DMS79 treated with DMSO at 0.1 percent for 48 hours (cell line): ENCODE measurements around the gene RCBTB2.
A peak's percentile ranks its signal among the peaks of the same experiment; 100 is the strongest.

Experiments
- DNase-seq: peaks from one replicate; lab custom pipeline; 2025; lab: John Stamatoyannopoulos, UW

Gene RCBTB2

DNA sequence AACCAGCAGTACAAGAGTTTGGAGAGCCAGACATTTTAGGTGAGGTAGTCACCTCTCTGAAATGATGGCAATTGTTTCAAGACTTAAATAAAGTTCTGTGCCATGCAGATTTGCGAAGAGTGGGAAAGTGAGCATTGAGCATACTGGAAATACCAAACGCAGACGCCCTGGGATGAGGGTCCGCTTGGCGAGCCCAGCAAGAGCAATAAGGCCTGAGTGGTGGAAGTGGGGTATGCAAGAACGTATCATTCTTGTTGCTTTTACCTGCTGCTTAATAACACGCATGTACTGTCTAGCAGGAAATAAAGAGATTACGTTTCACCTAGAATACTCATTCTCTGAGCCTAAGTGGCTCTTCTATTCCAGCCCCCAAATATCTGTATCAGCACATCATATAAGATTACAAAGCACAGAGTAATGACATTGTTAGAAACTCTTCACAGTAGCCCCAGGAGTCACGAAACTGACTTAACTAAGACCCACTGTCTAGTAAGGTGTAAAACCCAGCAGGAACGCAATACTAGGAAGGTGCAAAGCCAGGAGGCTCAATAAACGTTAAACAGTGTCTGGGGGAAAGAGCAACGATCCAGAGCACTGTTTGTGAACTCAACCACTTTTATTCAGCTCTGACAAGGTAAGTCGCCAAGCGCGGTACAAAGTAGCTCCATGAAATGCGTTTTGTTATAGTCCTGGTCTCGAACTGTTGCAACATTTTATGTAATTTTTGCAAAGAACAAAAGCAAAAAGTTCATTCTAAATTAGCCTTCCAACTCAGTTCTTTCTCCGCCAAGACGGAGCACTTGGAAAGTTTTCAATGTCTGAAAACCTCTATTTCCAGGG lies 1.2 kb downstream of the RCBTB2 start:
- DNase-seq: peak; percentile 39

DNA sequence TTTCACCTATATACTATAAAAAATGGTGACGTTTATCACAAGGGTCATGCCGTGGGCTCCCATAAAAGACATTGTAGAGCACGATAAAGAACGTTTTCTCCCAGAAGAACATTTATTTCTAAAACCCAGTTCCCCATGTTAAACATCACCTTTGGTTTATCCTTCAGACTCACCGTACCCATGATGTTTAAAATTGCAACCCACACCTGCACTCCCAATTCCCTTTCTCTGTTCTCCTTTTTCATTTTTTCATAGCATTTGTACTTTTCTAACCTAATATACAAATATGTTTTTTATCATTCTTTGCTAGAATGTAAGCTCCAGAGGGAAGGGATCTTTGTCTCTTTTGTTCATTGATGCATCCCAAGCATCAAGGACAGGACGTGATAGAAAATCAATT lies 2.0 kb downstream of the RCBTB2 start:
- no peak for DNase-seq

DNA sequence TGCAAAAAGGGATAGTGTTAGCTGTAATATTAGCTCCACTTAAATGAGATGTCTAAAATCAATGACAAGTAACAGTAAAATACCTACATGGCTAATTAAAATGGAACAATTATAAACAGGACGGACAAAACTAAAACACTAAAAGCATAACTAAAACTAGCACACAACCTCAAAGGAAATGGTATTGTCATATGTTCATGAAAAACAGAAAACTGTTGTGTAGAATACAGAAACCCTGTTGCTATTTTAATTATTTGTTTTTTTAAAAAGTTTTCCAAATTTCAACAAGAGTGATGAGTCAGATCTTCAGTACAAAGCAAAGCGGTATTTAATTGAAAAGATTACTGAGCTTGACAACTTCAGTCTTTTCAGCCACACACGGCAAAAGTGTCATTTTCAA lies 4.2 kb downstream of the RCBTB2 start:
- DNase-seq: no peak

DNA sequence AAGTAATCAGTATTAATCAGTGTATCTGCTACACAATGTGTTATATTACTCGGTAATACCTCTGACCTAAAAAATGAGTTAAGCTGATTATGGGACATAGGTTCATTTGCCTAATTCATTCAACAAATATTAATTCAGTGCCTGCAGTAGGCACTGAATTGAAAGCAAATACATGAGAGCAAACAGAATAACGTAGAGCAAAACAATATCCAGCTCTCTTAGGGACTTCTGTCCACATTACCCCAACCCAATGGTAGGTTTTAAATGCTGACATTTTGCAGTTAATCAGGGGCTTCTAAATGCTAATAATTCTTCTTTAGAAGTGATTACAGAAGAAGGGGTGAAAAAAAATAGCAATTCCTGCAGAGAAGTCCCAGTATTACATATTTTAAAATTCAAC lies 4.9 kb downstream of the RCBTB2 start:
- DNase-seq: no peak

DNA sequence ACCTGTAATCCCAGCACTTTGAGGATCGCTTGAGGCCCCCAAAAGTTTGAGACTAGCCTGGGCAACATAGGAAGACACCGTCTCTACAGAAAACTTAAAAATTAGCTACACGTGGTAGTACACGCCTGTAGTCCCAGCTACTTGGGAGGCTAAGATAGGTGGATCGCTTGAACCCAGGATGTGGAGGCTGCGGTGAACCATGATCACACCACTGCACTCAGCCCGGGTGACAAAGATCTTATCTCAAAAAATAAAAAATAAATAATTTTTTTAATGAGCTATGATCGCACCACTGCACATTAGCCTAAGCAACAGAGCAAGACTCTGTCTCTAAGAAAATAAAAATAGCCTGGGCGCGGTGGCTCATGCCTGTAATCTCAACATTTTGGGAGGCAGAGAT lies 6.6 kb downstream of the RCBTB2 start:
- DNase-seq: no peak

DNA sequence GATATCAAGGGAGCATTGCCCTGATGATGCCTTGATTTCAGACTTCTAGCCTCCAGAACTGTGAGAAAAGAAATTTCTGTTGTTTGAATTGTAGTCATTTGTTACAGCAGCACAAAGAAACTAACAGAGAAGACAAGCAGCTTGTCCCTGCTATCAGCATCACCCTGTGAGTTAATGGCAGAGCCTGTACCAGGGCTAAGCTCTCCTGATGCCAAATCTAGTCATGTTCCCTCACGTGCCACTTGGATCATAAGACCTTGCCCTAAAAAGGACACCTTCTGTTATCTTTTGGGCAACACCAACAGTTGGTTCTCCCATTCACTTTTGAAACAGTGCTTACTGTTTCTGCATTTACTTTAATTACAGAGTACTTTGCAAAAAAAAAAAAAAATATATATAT lies 14.8 kb downstream of the RCBTB2 start:
- no peak for DNase-seq

DNA sequence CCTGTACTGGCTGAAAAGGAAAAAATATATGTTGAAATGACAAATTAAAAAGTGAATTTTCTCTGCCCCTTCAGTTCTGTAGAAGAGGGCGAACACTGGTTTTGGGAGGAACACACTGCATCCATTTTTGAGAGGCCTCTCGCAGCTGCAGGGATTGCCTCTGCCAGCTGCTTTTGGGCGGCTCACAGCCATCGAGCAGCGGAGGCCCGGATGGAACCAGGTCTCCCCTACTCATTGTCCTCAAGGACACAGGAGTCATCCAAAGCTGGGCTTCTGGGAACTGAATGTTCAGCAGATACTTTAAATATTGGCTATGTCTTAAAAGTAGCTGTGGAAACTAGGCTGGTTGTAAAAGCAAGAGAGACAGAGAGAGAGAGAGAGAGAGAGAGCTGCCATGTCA lies 17.1 kb downstream of the RCBTB2 start:
- no peak for DNase-seq

DNA sequence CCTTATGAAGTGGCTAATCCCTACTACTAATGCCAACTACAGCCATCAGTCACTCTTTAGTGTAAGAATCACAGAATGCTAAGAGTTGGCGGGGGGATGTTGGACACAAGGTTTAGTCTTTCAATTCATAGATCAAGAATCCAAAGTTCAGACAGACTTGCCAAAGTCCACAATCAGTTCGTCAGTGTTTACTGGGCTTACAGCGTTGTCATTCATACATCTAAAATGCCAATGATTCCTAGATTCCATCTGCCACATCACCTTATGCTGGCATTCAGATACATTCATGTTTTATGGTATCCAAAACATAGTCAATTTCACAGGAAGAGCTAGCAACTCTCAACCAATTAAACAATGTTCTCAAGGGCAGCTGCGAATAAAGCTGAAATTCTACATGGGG lies 18.1 kb downstream of the RCBTB2 start:
- DNase-seq: no peak

DNA sequence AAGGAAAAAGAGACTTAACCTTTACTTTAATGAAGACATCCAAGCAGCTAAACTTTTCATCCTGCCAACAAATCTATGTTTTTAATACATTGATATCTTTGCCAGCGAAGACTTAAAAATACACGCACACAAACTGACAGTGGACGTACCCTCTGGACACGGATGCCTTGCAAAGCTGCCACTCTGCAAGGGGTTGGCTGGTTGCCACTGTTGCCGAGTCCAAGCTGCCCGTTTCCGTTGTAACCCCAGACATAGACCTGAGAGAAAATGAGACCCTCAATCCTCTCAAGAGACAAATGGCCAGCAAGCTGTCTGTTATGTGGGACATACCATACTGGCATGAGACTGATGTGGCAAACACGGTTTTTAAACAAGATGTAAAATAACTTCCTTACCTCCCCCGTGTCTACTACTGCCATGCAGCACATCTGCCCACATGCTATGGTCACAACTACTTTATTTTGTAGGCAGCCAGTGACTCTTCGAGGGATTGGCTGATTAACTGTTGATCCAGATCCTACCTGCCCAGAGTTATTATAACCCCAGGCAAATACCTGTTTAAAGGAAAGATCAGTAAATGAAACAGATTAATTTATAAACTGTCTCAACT lies 21.2 kb downstream of the RCBTB2 start:
- DNase-seq: no peak

DNA sequence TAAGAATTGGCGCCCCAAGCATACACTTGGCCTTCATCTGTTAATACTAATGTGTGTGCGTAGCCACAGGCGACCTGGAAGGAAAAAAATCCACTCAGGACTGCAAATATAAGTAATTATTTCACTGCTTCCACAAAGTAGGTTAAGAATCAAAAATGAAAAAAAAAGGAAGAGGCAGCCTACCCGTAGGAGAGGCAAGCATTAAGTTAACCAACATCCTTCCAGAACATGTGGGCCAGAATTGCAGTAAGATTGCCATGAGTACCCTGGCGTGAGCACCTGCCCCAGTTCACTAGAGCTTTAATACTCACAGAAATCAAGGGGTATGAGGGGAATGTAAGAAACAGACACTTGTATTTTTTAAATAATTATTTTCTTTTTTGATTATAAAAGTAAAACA lies 22.2 kb downstream of the RCBTB2 start:
- no peak for DNase-seq

DNA sequence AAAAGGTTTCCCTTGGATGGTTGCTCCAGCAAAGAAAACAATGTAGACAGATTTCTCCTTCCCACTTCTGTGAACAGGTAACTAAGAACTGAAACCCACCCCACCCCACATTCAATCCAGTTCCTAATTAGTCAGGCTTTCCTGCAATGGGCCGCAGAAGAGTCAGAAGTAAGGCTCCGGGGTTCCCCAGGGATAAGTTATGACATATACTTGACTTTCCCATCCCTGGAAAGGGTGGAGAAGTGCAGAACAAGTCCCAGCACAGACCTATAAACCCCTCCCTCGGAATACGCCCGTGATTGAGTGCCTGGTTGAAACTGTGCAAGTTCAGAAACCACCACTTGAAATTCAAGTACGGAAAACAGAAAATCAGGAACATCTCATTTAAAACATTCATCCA lies 24.9 kb downstream of the RCBTB2 start:
- DNase-seq: no peak

DNA sequence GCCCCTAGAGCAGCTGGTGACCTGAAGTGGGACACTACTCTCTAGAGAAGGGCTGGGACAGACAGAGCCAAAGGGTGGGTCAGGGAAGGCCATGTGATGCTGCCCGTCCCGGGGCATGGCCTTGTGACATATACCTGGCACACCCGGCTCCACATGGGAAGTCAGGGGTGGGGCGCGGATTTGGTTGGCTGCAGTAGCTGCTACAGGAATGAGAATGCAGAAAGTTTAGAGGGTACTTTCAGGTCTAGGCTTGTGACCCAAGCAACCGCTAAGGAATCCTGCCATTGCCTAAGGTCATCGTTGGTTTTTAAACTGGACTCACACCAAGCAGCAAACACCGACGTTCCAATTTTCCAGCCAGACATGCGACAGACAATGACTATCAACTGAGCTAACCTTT lies 25.9 kb downstream of the RCBTB2 start:
- no peak for DNase-seq

DNA sequence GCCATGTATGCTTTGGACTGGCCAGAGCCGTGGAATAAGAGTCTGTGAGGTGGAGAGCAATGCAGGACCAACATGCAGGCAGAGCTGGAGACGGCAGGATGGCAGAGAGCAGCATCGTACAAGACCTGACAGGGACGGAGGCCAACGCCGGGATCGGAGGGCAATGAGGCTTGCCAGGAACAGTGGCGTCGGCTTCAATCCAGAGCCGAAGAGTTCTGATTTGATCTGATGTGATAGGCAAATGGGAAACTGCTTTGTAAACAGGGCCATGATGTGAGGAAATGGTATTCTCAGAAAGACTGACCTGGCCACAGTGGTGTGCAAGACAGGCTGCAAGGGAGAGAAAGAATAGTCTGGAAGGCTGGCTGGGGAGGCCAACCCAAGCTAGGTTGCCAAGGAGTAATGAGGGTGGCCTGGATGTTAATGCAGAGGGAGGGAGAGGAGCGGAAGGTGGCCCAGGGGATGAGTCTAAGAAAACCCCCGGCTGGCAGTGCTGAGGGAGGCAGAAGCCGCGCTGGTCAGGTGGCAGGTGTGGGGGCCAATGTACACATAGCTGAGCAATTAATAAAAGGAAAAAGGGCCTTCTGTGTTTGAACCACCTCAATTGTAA lies 26.7 kb downstream of the RCBTB2 start:
- no peak for DNase-seq

DNA sequence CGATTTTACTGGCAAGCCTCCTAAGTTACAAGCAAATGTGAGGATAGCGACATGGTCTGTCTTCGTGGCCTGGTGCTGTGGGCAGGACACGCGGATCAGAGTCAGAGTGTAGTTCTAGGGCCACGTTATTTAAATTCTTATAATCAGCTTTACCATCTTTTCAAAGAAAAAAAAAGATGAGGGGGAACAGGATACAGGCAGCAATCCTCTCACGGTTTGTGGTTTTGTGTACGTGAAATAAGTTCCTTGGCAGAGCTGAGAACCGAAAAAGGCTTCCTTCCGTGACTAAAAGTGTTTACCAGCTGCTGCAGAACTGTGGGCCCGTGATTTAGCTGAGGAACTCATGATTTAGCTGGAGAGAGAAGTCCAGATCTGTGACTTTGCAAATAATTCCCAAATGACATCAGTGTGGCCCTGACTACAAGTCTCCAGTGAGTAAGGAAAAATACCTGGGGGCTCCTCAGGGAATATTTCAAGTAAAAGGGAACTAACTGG lies 27.2 kb downstream of the RCBTB2 start:
- DNase-seq: no peak

DNA sequence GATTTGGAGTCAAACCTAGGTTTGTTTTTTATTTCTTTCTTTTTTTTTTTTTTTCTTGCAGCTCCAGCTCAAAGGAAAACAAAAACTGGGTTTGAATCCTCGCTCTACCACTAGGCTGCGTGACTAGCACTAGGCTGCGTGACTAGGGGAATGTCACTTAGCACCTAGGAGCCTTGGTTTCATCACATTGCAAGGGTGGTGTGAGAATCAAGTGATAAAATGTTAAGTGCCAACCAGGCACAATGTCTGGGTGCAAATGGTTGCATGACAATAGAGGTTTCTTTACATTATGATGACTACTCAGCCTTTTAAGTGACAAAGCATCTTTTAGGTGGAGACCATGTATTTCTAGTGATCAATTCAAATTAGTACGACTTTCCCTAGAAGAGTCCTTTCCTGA lies 27.9 kb downstream of the RCBTB2 start:
- no peak for DNase-seq

DNA sequence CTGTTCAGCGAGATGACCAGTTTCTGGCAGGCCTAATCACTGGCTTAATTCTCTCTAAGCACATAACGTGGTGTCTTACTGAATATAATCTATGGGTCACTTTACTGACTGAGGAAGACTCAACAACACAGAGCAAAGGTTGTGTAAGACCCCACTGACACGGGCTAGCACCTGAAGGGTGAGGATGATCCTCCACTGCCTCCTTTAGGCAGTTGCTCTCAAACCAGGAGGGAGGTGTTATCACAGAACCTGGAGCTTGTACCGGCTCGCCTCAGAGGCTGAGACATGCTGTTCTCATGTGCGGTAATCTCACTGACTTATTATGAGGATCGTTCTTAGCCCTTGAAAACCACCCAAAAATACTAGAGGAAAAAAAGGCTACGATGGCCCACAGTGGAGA lies 28.3 kb downstream of the RCBTB2 start:
- DNase-seq: no peak

DNA sequence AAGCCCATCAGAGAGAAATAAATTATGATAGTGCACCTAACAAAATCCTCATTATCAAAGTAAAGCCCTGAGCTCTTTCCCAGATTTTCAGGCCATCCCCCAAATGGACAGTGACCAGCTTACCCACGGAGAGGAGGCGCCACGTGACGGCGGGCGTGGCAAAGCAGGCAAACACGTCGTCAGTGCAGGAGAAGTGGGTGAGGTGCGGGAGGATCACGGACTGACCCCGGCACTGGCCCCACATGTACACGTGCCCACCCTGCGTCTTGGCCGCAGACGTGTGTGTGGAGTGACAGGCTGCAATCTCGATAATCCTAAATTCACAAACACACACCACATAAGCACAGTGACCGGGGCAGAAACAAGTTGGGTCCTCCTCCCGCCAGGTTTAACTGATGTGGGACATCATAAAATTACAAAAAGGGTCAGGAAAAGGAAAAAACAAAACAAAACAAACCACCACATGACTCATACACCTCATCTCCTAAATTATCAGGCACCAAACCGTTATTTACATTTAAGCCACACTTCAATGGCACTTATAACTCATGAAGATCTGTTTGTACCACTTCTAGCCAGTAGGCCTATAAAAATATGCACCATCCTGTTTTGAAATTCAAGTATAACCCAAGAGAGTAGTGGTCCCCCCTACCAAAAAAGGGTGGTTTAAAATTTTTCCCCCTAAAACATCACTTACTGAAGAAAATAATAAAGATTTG lies 30.1 kb downstream of the RCBTB2 start:
- no peak for DNase-seq

DNA sequence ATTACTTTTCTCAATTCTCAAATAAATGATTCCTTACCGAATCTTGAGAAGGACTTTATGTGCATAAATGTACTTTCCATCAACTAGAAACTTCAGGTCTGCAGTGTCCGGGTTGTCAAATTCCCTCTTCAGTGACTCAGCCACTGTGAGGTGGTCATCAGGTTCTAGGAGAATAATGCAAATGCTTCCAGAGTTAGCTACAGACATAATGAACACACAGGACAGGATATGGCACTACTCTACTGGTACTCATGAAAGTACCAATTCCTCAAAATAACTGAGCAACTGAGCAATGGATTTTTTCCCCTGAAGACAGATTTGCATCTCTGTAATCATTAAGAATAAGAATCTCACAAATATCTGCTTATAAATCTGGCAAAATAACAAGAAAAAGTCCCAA lies 31.2 kb downstream of the RCBTB2 start:
- no peak for DNase-seq

DNA sequence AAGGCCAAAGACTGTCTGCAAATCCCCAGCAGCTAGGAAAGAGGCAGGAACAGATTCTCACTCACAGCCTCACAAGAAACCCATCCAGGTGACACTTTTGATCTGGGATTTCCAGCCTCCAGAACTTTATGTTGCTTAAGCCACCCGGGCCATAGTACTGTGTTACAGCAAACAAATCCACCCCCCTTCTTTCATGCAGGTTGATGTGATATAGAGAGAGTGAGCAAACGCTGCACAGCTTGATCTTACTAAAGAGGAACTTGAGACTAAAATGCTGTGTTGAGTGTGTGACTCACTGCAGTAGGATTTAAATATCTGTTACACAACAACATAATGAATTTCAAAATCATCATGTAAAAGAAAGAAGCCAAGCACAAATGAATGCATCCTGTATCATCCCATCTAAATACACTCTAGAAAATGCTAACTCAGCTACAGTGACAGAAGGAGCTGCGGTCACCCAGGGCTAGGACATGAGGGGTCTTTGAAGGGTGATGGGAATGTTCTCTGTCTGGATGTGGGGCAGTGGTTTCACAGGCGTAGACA lies 32.2 kb downstream of the RCBTB2 start:
- DNase-seq: no peak

DNA sequence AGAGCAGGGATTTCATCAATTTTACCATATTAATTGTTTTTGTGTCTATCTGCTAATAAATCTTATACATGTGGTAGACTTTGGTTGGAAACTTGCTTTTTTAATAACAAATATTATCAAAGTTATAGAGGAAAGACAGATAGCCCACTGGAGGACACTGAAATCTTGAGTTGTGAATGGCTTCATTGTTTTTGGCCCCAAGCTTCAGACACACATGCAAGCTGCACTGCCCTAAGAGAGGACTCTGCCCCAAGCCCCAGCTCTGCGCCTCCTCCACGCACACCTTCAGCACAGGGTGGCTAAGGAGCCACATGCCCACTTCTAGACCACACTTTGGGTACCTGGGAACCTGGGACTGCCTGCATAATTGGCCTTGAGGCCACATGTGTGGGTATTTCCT lies 35.2 kb downstream of the RCBTB2 start:
- no peak for DNase-seq

DNA sequence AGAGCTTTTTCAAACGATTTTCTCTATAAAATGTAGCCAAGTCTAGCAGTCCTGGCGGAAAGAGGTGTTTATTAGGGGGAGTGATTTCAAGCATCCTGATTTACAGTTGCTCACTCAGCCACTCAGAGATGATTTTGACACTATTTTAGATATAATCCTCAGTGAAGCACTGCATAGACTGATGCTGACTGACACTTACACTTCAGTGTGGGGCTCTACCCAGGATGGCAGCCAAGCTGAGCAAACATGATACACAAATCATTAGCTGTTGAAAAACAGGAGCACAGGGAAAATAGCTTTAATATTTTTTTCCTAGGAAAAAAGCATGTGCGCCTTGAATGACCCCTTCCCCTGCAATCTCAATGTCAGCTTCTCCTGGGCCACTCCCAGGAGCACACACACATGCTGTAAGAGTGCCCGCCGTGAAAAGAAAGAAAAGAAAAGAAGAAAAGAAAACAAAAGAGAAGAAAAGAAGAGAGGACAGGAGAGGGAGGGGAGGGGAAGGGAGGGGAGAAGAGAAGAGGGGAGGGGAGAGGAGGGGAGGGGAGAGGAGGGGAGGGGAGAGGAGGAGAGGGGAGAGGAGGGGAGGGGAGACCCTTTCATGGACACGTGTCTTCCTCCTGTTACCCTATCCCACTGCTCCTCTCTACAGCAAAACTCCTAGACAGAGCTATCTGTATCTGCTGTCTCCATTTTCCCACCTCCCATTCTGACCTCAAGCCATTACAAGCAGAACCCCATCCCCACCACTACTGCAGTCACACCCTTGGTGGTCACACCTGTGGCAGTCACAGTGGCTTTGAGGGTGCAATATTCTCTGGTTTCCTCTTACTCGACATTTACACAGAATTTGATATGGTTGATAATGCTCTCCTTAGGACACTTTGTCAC lies 36.4 kb downstream of the RCBTB2 start:
- no peak for DNase-seq
